Suppressor macrophage treated with lipopolysaccharide for 4 hours (primary cell): ENCODE measurements around the gene NIP7.
"Not testable (repeated sequence)": the region's sequence is repeated elsewhere in the genome, so short reads cannot be mapped to it uniquely, and the experiment has no call there.

Source experiments
- DNase-seq: peaks from one replicate; pipeline ENCODE4 v3.0.0-alpha.2; 2020

The NIP7 gene

GRCh38 chr16:69339289-69340094, at the start of gene NIP7, which contains the start of gene COG8:
Gene NIP7, plus strand, starts transcription at chr16:69339772. Its CDS starts 58 bp downstream, at chr16:69339830.
Gene COG8, minus strand, starts transcription at chr16:69339564. Its CDS starts 12 bp downstream, at chr16:69339552.
- peak; percentile 99 for DNase-seq

- DNase-seq: not testable (repeated sequence)
These were observed 47.9 kb upstream of the NIP7 start for GRCh38 chr16:69291657-69292056.

- no peak for DNase-seq
These were observed 46.2 kb upstream of the NIP7 start for GRCh38 chr16:69293401-69293800.

- no peak for DNase-seq
These were observed 45.5 kb upstream of the NIP7 start for GRCh38 chr16:69294051-69294450.

GRCh38 chr16:69296771-69297170, 42.8 kb upstream of the NIP7 start:
- not testable (repeated sequence) for DNase-seq

- DNase-seq: no peak
These were observed 41.3 kb upstream of the NIP7 start for GRCh38 chr16:69298261-69298660.

- DNase-seq: no peak
These were observed 38.4 kb upstream of the NIP7 start for GRCh38 chr16:69301187-69301586.

- no peak for DNase-seq
These were observed 37.7 kb upstream of the NIP7 start for GRCh38 chr16:69301861-69302260.

- no peak for DNase-seq
These were observed 37.3 kb upstream of the NIP7 start for GRCh38 chr16:69302301-69302700.

GRCh38 chr16:69306031-69306430, 33.5 kb upstream of the NIP7 start:
- no peak for DNase-seq

- DNase-seq: no peak
These were observed 32.5 kb upstream of the NIP7 start for GRCh38 chr16:69307091-69307490.

GRCh38 chr16:69307856-69308255, 31.7 kb upstream of the NIP7 start:
- no peak for DNase-seq

GRCh38 chr16:69309316-69309715, 30.3 kb upstream of the NIP7 start:
- DNase-seq: no peak

- peak; percentile 98 for DNase-seq
These were observed 28.7 kb upstream of the NIP7 start, which contains the start of gene VPS4A for GRCh38 chr16:69310653-69311532. Gene VPS4A, plus strand, starts transcription at chr16:69311350. Its CDS starts 162 bp downstream, at chr16:69311512.

- peak; percentile 51 for DNase-seq
These were observed 27.8 kb upstream of the NIP7 start for GRCh38 chr16:69311533-69312387.

GRCh38 chr16:69313469-69313868, 26.1 kb upstream of the NIP7 start:
- DNase-seq: no peak

GRCh38 chr16:69314534-69314933, 25.0 kb upstream of the NIP7 start:
- DNase-seq: no peak

- no peak for DNase-seq
These were observed 23.9 kb upstream of the NIP7 start for GRCh38 chr16:69315486-69316311.

GRCh38 chr16:69316595-69317034, 23.0 kb upstream of the NIP7 start:
- no peak for DNase-seq

GRCh38 chr16:69318177-69318910, 21.2 kb upstream of the NIP7 start:
- DNase-seq: no peak

GRCh38 chr16:69318911-69319289, 20.7 kb upstream of the NIP7 start:
- DNase-seq: no peak
